Stimulated activated CD8-positive, alpha-beta memory T cell treated with anti-CD3 and anti-CD28 coated beads, Interleukin-7, amount 100 ng/mL, for 48 hours (primary cell): ENCODE measurements around the gene ARFGEF2.
A peak's percentile ranks its signal among the peaks of the same experiment; 100 is the strongest.
"Not testable (repeated sequence)": the region's sequence is repeated elsewhere in the genome, so short reads cannot be mapped to it uniquely, and the experiment has no call there.

Source experiments
- DNase-seq, 2 donors: peaks; one replicate each; pipeline ENCODE4 v3.0.0-alpha.2; 2020; ENCODE audit warnings: low read depth in 1 of 2; ENCODE audit errors: extremely low read depth in 1 of 2

ARFGEF2 gene

GRCh38 chr20:48984575-48985219 lies 63.2 kb downstream of the ARFGEF2 start:
- no peak for DNase-seq

- no peak for DNase-seq
Measured at GRCh38 chr20:48986899-48987298, 65.4 kb downstream of the ARFGEF2 start.

GRCh38 chr20:48990467-48990866 lies 69.0 kb downstream of the ARFGEF2 start:
- DNase-seq: no peak

GRCh38 chr20:48995589-48995988 lies 74.1 kb downstream of the ARFGEF2 start:
- DNase-seq: no peak

- DNase-seq: no peak
Measured at GRCh38 chr20:48999890-49000870, 78.7 kb downstream of the ARFGEF2 start.

- no peak for DNase-seq
Measured at GRCh38 chr20:49001741-49002140, 80.2 kb downstream of the ARFGEF2 start.

GRCh38 chr20:49006446-49006980 lies 85.0 kb downstream of the ARFGEF2 start:
- DNase-seq: no peak

GRCh38 chr20:49009899-49010631 lies 88.6 kb downstream of the ARFGEF2 start:
- DNase-seq: no peak

GRCh38 chr20:49024220-49024619 lies 102.7 kb downstream of the ARFGEF2 start:
- DNase-seq: no peak

- DNase-seq: not testable (repeated sequence)
Measured at GRCh38 chr20:49028177-49028576, 106.7 kb downstream of the ARFGEF2 start.

- no peak for DNase-seq
Measured at GRCh38 chr20:49028684-49029083, 107.2 kb downstream of the ARFGEF2 start.

GRCh38 chr20:49029203-49029602 lies 107.7 kb downstream of the ARFGEF2 start:
- DNase-seq: no peak

GRCh38 chr20:49030954-49031619 lies 109.6 kb downstream of the ARFGEF2 start:
- DNase-seq: no peak

GRCh38 chr20:49032455-49032854 lies 110.9 kb downstream of the ARFGEF2 start:
- no peak for DNase-seq

GRCh38 chr20:49034070-49034732 lies 112.7 kb downstream of the ARFGEF2 start:
- no peak for DNase-seq

GRCh38 chr20:49037962-49038387 lies 116.5 kb downstream of the ARFGEF2 start:
- DNase-seq: peak in 1 of 2 donors; percentile 7

- DNase-seq: no peak
Measured at GRCh38 chr20:49039854-49040253, 118.3 kb downstream of the ARFGEF2 start.

- no peak for DNase-seq
Measured at GRCh38 chr20:49043000-49043399, 121.5 kb downstream of the ARFGEF2 start.

GRCh38 chr20:49045440-49046086 lies 124.1 kb downstream of the ARFGEF2 start:
- DNase-seq: peak in 1 of 2 donors; percentile 7
